DOHH2 (cell line): ENCODE results near the gene DYNC2H1.

Source experiments
- CTCF ChIP-seq: fragments of 200-600 bp; sonication (generic); IDR thresholded peaks from one replicate; pipeline ENCODE4 v1.5.1; 2014; ENCODE audit warnings: antibody characterized with exemption, mild to moderate bottlenecking, low read depth, low read length; ENCODE audit not compliant: poor library complexity, severe bottlenecking
- EZH2phosphoT487 ChIP-seq: fragments of 200-600 bp; sonication (generic); IDR thresholded peaks from 2 replicates; pipeline ENCODE4 v1.6.1; 2017; ENCODE audit warnings: borderline replicate concordance, mild to moderate bottlenecking, antibody characterized with exemption, low read length, moderate library complexity, mixed read lengths

GRCh38 chr11:103281301-103281700, 172.1 kb downstream of the DYNC2H1 start:
- no peak for TF ChIP-seq CTCF
- TF ChIP-seq EZH2phosphoT487 = no peak
